HG03135 (cell line): ENCODE data around the gene MPV17.
"Not testable (repeated sequence)": the region's sequence is repeated elsewhere in the genome, so short reads cannot be mapped to it uniquely, and the experiment has no call there.

Experiments used
- ATAC-seq: cut with Tn5 transposase; IDR thresholded peaks from one replicate; pipeline ENCODE4 v1.9.1; 2021; ENCODE audit warnings: mild to moderate bottlenecking, moderate library complexity; ENCODE audit not compliant: unreplicated experiment

Gene MPV17

DNA sequence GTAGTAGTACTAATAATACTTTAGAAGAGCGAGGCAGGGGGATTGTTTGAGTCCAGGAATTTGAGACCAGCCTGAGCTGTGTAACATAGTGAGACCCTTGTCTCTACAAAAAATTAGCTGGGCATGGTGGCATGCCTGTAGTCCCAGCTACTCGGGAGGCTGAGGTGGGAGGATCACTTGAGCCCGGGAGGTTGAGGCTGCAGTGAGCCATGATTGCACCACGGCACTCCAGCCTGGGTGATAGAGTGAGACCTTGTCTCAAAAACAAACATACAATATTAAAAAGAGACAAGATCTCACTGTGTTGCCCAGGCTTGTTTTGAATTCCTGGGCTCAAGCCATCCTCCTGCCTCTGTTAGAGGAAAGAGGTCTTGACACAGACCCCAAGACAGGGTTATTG, 22.3 kb downstream of the MPV17 start:
- ATAC-seq: not testable (repeated sequence)

- ATAC-seq: no peak
Observed at GRCh38 chr2:27298391-27299080, 24.4 kb downstream of the MPV17 start.

DNA sequence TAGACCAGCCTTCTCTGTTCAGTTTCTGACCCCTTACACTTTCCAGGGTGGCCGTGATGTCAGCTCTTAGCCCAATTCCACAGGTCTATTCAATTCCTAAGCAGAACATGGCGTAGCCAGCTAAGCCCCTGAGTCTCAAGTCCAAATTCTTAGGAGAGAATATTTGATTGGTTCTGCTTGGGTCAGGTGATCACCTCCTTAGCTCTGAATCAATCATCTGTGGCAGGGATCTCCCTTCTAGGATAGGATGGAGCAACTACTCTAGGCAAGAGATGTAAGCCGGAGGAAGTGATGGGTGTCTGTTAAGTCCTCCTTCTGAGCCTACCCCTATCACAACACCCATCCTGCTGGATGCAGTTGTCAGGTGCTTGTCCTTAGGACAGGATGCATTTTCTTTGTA, 25.7 kb downstream of the MPV17 start:
- ATAC-seq: no peak

DNA sequence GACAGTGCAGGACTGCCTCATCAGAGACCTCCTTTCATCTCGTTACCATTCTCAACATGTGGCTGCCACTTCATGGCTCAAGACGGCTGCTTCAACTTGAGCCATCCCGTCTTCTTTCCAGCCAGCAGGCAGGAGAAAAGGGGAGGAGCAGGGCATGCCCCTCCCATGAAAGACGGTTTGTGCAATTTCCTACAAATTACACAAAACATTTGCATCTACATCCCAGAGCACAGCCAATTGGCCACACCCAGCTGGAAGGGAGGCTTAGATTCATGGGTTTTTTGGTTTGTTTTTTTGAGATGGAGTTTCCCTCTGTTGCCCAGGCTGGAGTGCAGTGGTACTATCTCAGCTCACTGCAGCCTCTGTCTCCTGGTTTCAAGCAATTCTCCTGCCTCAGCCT, 26.4 kb downstream of the MPV17 start:
- ATAC-seq: no peak

DNA sequence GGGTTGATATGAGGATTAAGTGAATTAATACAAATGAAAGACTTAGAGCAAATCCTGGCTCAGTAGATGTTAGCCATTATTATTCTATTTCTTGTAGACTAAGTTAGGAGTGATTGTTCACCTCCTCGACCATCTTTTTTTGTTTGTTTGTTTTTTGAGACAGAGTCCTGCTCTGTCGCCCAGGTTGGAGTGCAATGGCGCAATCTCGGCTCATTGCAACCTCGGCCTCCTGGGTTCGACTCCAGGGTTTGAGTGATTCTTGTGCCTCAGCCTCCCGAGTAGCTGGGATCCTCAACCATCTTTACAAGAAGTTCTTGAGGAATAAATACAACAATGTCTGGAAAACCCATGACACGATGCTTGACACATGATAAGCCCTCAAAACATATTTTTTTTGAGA, 28.0 kb downstream of the MPV17 start:
- ATAC-seq: no peak

- no peak for ATAC-seq
Observed at GRCh38 chr2:27291865-27292264, 31.0 kb downstream of the MPV17 start.

GRCh38 chr2:27290549-27290948, 32.3 kb downstream of the MPV17 start:
- no peak for ATAC-seq

GRCh38 chr2:27288610-27289009, 34.3 kb downstream of the MPV17 start:
- ATAC-seq: no peak

DNA sequence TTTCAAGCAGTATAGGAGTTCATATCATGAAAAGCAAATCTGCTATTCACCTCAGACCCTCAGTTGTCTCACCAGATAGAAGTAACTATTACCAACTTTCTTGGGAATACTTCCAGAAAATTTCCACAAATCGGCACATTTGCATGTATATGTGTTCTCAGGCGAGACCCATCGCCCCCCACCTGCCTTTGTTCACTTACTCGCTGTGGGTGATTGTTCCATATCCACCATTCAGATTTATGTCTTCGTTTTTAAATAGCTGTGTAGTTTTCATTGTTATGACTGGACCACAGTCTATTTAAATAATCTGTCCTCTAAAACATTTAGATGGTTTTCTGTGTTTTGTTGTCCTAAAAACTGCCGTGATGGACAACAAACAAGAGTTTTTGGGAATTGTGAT, 37.4 kb downstream of the MPV17 start:
- ATAC-seq: no peak

DNA sequence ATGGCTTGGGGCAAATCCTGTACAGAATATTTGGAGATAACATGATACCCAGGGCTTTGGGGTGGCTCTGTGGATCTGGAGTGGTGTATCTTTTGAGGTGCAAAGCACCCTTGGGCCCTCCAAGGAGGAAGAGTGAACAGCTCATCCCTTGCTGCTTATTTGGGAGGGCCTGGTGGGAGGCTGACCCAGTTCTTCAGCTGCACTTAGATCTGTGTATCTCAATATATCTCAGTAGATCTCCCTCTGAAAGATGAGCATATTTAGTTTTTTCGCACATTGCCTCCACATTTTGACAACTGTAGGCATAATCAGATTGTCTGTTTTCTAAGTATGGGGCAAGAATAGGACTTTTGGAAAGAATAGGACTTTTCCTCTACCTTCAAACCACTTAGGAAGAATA, 37.9 kb downstream of the MPV17 start:
- ATAC-seq: no peak

- no peak for ATAC-seq
Observed at GRCh38 chr2:27282892-27283291, 40.0 kb downstream of the MPV17 start.

- no peak for ATAC-seq
Observed at GRCh38 chr2:27281855-27282559, 40.9 kb downstream of the MPV17 start, which contains the start of gene TRIM54. Gene TRIM54 (plus strand): TSS chr2:27282429. CDS start chr2:27282732, 303 bp downstream.

GRCh38 chr2:27281442-27281841, 41.5 kb downstream of the MPV17 start:
- no peak for ATAC-seq

DNA sequence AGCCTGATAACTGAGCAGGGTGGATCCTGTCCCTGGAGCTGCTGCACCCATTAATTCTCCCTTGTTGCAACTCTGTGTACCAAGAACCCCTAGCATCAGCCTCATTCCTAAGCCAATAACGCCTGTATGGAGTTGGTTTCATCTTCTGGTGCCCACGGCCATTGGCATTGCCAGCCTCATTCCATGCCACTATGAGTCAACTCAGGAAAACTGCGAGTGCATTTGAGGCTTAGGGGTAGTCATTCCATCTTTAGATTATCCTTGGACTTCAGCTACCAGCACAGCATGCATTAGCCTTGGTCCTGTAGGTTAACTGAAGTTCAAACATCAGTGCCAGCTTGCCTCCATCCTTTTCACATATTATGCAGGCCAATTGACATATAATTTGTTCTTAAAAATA, 42.1 kb downstream of the MPV17 start:
- ATAC-seq: no peak

- no peak for ATAC-seq
Observed at GRCh38 chr2:27278010-27278409, 44.9 kb downstream of the MPV17 start.

- no peak for ATAC-seq
Observed at GRCh38 chr2:27275211-27276150, 47.4 kb downstream of the MPV17 start, which contains the start of gene DNAJC5G. Gene DNAJC5G (plus strand): TSS chr2:27275433. CDS start chr2:27276729, 1,296 bp downstream.

- ATAC-seq: not testable (repeated sequence)
Observed at GRCh38 chr2:27272537-27273522, 50.1 kb downstream of the MPV17 start.

DNA sequence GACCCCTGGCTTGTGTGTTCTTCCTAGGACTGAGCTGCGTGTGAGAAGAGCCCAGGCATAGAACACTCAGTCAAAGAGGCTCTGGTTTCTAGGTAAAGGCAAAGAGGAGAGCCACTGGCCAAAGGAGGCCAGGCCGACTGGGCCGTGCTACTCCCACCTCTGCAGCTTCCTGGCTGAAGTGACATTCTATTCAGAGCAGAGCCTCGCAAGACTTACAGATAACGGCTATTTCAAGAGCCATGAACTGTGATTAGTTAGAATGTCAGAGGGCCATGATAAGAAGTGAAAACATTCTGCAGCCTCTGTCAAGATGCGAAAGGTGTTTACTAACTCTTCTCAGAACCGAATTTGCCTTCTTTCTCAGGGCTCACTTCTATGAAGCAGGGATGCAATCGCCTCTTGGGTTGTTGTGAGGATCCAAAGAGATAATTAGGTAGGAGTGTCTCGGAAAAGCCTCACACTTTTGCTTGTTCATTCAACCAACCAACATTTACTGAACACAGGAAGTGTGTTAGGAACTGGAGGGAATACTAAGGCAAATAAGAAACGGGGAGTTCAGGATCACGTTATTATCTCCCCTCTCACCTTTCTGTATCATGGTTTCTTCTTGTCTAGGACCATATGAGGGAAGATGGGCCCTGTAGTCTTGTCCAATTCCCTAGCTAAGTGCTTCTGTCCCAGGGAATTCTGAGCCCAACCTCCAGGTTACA, 51.1 kb downstream of the MPV17 start:
- ATAC-seq: no peak

GRCh38 chr2:27270670-27271069, 52.2 kb downstream of the MPV17 start:
- ATAC-seq: no peak
